HCT116 (cell line): ENCODE results near the gene CLEC16A.

ENCODE experiments used
- EZH2 ChIP-seq: fragments of 200-600 bp; sonication (generic); IDR thresholded peaks from 2 replicates; pipeline ENCODE4 v1.6.1; 2017; ENCODE audit warnings: antibody characterized with exemption, mixed run types
- JUND ChIP-seq: IDR thresholded peaks from 2 replicates; pipeline ENCODE4 v1.6.1; 2012
- POLR2A ChIP-seq: IDR thresholded peaks from 2 replicates; pipeline ENCODE4 v1.7.0; 2011; ENCODE audit warnings: borderline replicate concordance; ENCODE audit not compliant: insufficient read depth, insufficient read length; ENCODE audit errors: extremely low read depth
- TF ChIP-seq, protein P1 (sequence below), 3 experiments: fragments of 200-600 bp in 1 of 3; sonication (generic) in 1 of 3; IDR thresholded peaks in 2 of 3; conservative IDR thresholded peaks in 1 of 3; 2 replicates each; pipeline ENCODE4 v1.5.1; 2012 to 2017; ENCODE audit warnings: low read depth in 2 of 3, low read length in 2 of 3, antibody characterized with exemption in 1 of 3, borderline replicate concordance in 1 of 3, control low read depth in 1 of 3, mild to moderate bottlenecking in 1 of 3, mixed read lengths in 1 of 3, mixed run types in 1 of 3, moderate library complexity in 1 of 3; ENCODE audit not compliant: insufficient read depth in 1 of 3

DNA sequence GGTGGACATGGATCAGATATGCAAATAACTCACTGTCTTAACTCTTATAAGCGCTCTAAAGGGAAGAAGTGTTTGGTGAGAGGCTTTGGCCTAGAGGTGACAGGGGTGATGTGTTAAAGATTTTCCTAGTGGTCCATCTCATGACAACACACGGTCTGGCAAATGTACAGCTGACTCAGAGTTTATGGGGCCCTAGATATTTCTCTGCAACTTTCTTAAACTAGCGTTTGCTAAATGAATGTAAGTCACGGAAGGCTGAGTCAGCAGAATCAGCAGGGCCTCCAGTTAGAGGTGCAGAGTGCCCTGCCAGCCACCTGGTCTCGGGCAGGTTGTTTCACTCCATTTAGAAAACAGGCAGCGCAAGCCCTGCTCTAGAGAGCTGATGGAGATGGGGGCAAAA is 40.1 kb downstream of the CLEC16A start:
- TF ChIP-seq EZH2 (no peak), JUND (no peak), POLR2A (no peak)
- TF ChIP-seq, protein P1, sequence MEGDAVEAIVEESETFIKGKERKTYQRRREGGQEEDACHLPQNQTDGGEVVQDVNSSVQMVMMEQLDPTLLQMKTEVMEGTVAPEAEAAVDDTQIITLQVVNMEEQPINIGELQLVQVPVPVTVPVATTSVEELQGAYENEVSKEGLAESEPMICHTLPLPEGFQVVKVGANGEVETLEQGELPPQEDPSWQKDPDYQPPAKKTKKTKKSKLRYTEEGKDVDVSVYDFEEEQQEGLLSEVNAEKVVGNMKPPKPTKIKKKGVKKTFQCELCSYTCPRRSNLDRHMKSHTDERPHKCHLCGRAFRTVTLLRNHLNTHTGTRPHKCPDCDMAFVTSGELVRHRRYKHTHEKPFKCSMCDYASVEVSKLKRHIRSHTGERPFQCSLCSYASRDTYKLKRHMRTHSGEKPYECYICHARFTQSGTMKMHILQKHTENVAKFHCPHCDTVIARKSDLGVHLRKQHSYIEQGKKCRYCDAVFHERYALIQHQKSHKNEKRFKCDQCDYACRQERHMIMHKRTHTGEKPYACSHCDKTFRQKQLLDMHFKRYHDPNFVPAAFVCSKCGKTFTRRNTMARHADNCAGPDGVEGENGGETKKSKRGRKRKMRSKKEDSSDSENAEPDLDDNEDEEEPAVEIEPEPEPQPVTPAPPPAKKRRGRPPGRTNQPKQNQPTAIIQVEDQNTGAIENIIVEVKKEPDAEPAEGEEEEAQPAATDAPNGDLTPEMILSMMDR (IDR thresholded peaks at IDR 0.05 in 2 of 3, conservative IDR thresholded peaks at IDR 0.05 in 1 of 3; ENCODE audit: borderline replicate concordance in 1 of 3, insufficient read depth in 1 of 3, low read depth in 2 of 3, low read length in 2 of 3) = no peak
